SK-N-SH (cell line): Measurements from ENCODE around the gene TCIRG1. TPM values are rescaled to one million over a fixed set of nuclear protein-coding genes. Genes with fewer than 3 reads are reported as not detected.

ENCODE experiments used
- CTCF ChIA-PET: fragments of 300-600, 350-600 bp; formaldehyde crosslinking; extraction: SDS; loops from one replicate; lab custom pipeline; 2021; lab: Yijun Ruan, JAX
- POLR2A ChIA-PET: fragments of 350-600 bp; sonication (Branson Sonifier 250); formaldehyde crosslinking; extraction: SDS; loops from one replicate; lab custom pipeline; 2020; ENCODE audit warnings: antibody characterized with exemption, inconsistent platforms; lab: Yijun Ruan, JAX
- DNase-seq: peaks from one replicate; pipeline ENCODE4 v3.0.0; 2012
- H2AFZ ChIP-seq: fragments of 200-600 bp; sonication (generic); 2 replicates; pipeline ENCODE4 v1.8.1; 2016; ENCODE audit warnings: antibody characterized with exemption, mild to moderate bottlenecking, low read depth
- H3F3A ChIP-seq: fragments of 200-600 bp; sonication (generic); replicated peaks from 2 replicates; pipeline ENCODE3; 2016; ENCODE audit warnings: antibody characterized with exemption, mild to moderate bottlenecking; ENCODE audit not compliant: insufficient read depth
- H3K27ac ChIP-seq, 2 experiments: fragments of 200-500 bp in 1 of 2; fragments of 200-600 bp in 1 of 2; sonication (Bioruptor generic) in 1 of 2; sonication (generic), shearing (Covaris generic) in 1 of 2; 2 replicates each; pipeline versions ENCODE4 v1.5.1 to v1.6.1; 2014 to 2016; ENCODE audit warnings: low read depth in 2 of 2, inconsistent platforms in 1 of 2, low read length in 1 of 2, mild to moderate bottlenecking in 1 of 2, mixed read lengths in 1 of 2
- H3K27me3 ChIP-seq: fragments of 200-600 bp; sonication (generic), shearing (Covaris generic); 2 replicates; pipeline ENCODE4 v1.6.1; 2016; ENCODE audit warnings: mixed run types; ENCODE audit not compliant: insufficient read depth
- H3K36me3 ChIP-seq, 2 experiments: fragments of 200-500 bp in 1 of 2; fragments of 200-600 bp in 1 of 2; sonication (Bioruptor generic) in 1 of 2; sonication (generic) in 1 of 2; replicated peaks in 1 of 2; 2 replicates each; pipeline versions ENCODE3 to v1.5.1; 2014 to 2016; ENCODE audit warnings: low read length in 1 of 2, mild to moderate bottlenecking in 1 of 2; ENCODE audit not compliant: insufficient read depth in 2 of 2, control insufficient read depth in 1 of 2
- H3K4me1 ChIP-seq, 2 experiments: fragments of 200-500 bp in 1 of 2; fragments of 200-600 bp in 1 of 2; sonication (Bioruptor generic) in 1 of 2; sonication (generic), shearing (Covaris generic) in 1 of 2; 2 replicates each; pipeline versions ENCODE4 v1.5.1 to v1.6.1; 2014 to 2016; ENCODE audit warnings: low read depth in 1 of 2, low read length in 1 of 2, mixed run types in 1 of 2; ENCODE audit not compliant: insufficient read depth in 2 of 2, control insufficient read depth in 1 of 2
- H3K4me2 ChIP-seq: fragments of 200-600 bp; sonication (generic), shearing (Covaris generic); 2 replicates; pipeline ENCODE4 v1.6.1; 2017; ENCODE audit warnings: mixed run types
- H3K4me3 ChIP-seq, 2 experiments: fragments of 200-500 bp in 1 of 2; fragments of 200-600 bp in 1 of 2; sonication (Bioruptor generic) in 1 of 2; sonication (generic), shearing (Covaris generic) in 1 of 2; 2 replicates each; pipeline versions ENCODE4 v1.5.1 to v1.8.1; 2014 to 2016; ENCODE audit warnings: low read depth in 2 of 2, inconsistent platforms in 1 of 2, low read length in 1 of 2, mild to moderate bottlenecking in 1 of 2, mixed read lengths in 1 of 2, moderate library complexity in 1 of 2
- H3K79me2 ChIP-seq: fragments of 200-600 bp; sonication (generic); 2 replicates; pipeline ENCODE4 v1.8.1; 2017; ENCODE audit warnings: mild to moderate bottlenecking; ENCODE audit not compliant: insufficient read depth
- H3K9ac ChIP-seq: fragments of 200-600 bp; sonication (generic); 2 replicates; pipeline ENCODE4 v1.6.1; 2017; ENCODE audit warnings: mixed run types
- H3K9me2 ChIP-seq: fragments of 200-600 bp; sonication (generic); 2 replicates; pipeline ENCODE4 v1.6.1; 2017; ENCODE audit warnings: mixed run types
- H3K9me3 ChIP-seq: fragments of 200-600 bp; sonication (generic); 2 replicates; pipeline ENCODE4 v1.6.1; 2017; ENCODE audit warnings: mixed run types, mild to moderate bottlenecking, moderate library complexity
- H4K20me1 ChIP-seq: fragments of 200-600 bp; sonication (generic); 2 replicates; pipeline ENCODE4 v1.6.1; 2017; ENCODE audit warnings: mild to moderate bottlenecking, mixed run types; ENCODE audit not compliant: insufficient read depth
- CHD2 ChIP-seq: fragments of 150-350 bp; IDR thresholded peaks from 2 replicates; pipeline ENCODE4 v1.6.1; 2018; ENCODE audit warnings: low read length; ENCODE audit not compliant: partially characterized antibody
- EP300 ChIP-seq, 2 experiments: IDR thresholded peaks; 2 replicates each; pipeline versions ENCODE4 v1.4.0 to v1.6.1; 2012; ENCODE audit warnings: borderline replicate concordance in 1 of 2, low read depth in 1 of 2, low read length in 1 of 2
- EZH2phosphoT487 ChIP-seq: fragments of 200-600 bp; sonication (generic); IDR thresholded peaks from 2 replicates; pipeline ENCODE4 v1.6.1; 2017; ENCODE audit warnings: low read depth, mixed run types, mild to moderate bottlenecking, antibody characterized with exemption, moderate library complexity, borderline replicate concordance
- FOSL2 ChIP-seq: IDR thresholded peaks from 2 replicates; pipeline ENCODE4 v1.4.0; 2012; ENCODE audit warnings: low read depth, mild to moderate bottlenecking, moderate library complexity, borderline replicate concordance
- FOXJ3 ChIP-seq: sonication (generic); formaldehyde crosslinking; IDR thresholded peaks from 2 replicates; pipeline ENCODE4 v1.5.1; 2020; ENCODE audit warnings: mild to moderate bottlenecking, missing genetic modification reagents
- FOXM1 ChIP-seq: IDR thresholded peaks from 2 replicates; pipeline ENCODE4 v1.4.0; 2012; ENCODE audit warnings: low read depth, mild to moderate bottlenecking
- GATA2 ChIP-seq: sonication (generic); formaldehyde crosslinking; IDR thresholded peaks from 2 replicates; pipeline ENCODE4 v1.5.0; 2020; ENCODE audit warnings: mild to moderate bottlenecking, missing genetic modification reagents
- JUND ChIP-seq: IDR thresholded peaks from 2 replicates; pipeline ENCODE4 v1.4.0; 2012
- NRF1 ChIP-seq: IDR thresholded peaks from 2 replicates; pipeline ENCODE4 v1.6.1; 2012; ENCODE audit warnings: low read depth, mild to moderate bottlenecking, low read length
- SMC3 ChIP-seq: IDR thresholded peaks from 2 replicates; pipeline ENCODE4 v1.6.1; 2012; ENCODE audit warnings: low read depth, low read length, improper control_type of control experiment
- TAF1 ChIP-seq: IDR thresholded peaks from 2 replicates; pipeline ENCODE4 v1.6.1; 2012; ENCODE audit warnings: low read depth, mild to moderate bottlenecking, low read length, moderate library complexity, borderline replicate concordance
- USF2 ChIP-seq: fragments of 150-350 bp; IDR thresholded peaks from 2 replicates; pipeline ENCODE4 v1.6.1; 2017; ENCODE audit warnings: antibody characterized with exemption, low read length, low read depth, borderline replicate concordance
- WGBS: methylation state at CpG from one replicate; pipeline ENCODE4 v1.1.6; 2017; ENCODE audit warnings: low lambda C conversion rate; 5-methylcytosine and 5-hydroxymethylcytosine counted together
- polyA plus RNA-seq, 3 experiments: library from polyadenylated mRNA; depleted of rRNA; stranded (reverse); fragments of >200 nt; gene quantifications; 2 replicates each; pipeline ENCODE4 v1.2.3, GENCODE V29; 2012

TCIRG1 gene
- polyA plus RNA-seq, 1 of the 3 experiments (the other 2 are of a cell fraction), result 0.58 TPM

GRCh38 chr11:68002575-68002937 is 36.3 kb upstream of the TCIRG1 start:
- no peaks in the 10 kb centered on the region for H3K9me3 ChIP-seq
- H3F3A ChIP-seq, result peaks cover 3% of the 10 kb centered on the region
- peaks cover 0 to 13% of the 10 kb centered on the region in 2 experiments; a peak in 1 of 4 replicates for H3K4me1 ChIP-seq
- 73% methylated on average over 6 of the region's 9 CpGs for WGBS
- H3K4me2 ChIP-seq, result no peak overlapping the region
- no peak overlapping the region for H3K9ac ChIP-seq
- H2AFZ ChIP-seq, result no peak overlapping the region
- no peaks in the 10 kb centered on the region for H3K36me3 ChIP-seq
- ChIA-PET CTCF (interaction anchor here (0.9 to 2.3 kb wide), 3 partner anchors 9 to 47 kb away, joined by 3 to 12 read pairs (median 4); no protein-coding TSS in a partner anchor), POLR2A (no interaction called here)
- H3K27me3 ChIP-seq, result no peaks in the 10 kb centered on the region
- TF ChIP-seq GATA2 (CRISPR knock-in tag), result no peak
- no peak for TF ChIP-seq USF2
- no peak for TF ChIP-seq SMC3
- TF ChIP-seq FOXM1, result no peak
- no peaks in the 10 kb centered on the region for H3K79me2 ChIP-seq
- DNase-seq, result no peak
- H3K4me3 ChIP-seq, result no peak overlapping the region
- H4K20me1 ChIP-seq, result no peaks in the 10 kb centered on the region
- H3K27ac ChIP-seq, result no peak overlapping the region
- H3K9me2 ChIP-seq, result no peaks in the 10 kb centered on the region

GRCh38 chr11:68002938-68003845 is 35.6 kb upstream of the TCIRG1 start:
- H3K9ac ChIP-seq, result no peak overlapping the region

More at GRCh38 chr11:68002938-68003845, 35.6 kb upstream of the TCIRG1 start:
- no peaks in the 10 kb centered on the region for H4K20me1 ChIP-seq
- H3F3A ChIP-seq, result peaks cover 3% of the 10 kb centered on the region
- DNase-seq, result peak; percentile 70
- peaks cover 0 to 13% of the 10 kb centered on the region in 2 experiments; a peak in 1 of 4 replicates for H3K4me1 ChIP-seq
- 82% methylated on average over 20 of the region's 86 CpGs for WGBS
- no peaks in the 10 kb centered on the region for H3K27me3 ChIP-seq
- no peaks in the 10 kb centered on the region for H3K36me3 ChIP-seq
- H3K79me2 ChIP-seq, result no peaks in the 10 kb centered on the region
- ChIA-PET POLR2A (no interaction called here), CTCF (interaction anchor here (0.9 to 2.3 kb wide), 2 partner anchors 10 to 13 kb away, joined by 3 to 12 read pairs; no protein-coding TSS in a partner anchor)
- no peak overlapping the region for H3K27ac ChIP-seq
- H2AFZ ChIP-seq, result no peak overlapping the region
- TF ChIP-seq CHD2 (no peak), EZH2phosphoT487 (no peak), FOXJ3 (no peak), USF2 (no peak), EP300 (IDR thresholded peaks at IDR 0.05; ENCODE audit: borderline replicate concordance in 1 of 2, low read depth in 1 of 2, low read length in 1 of 2) (no peak), TAF1 (no peak), FOSL2 (no peak), NRF1 (no peak), JUND (no peak)
- peak overlapping the region; percentile 77; the same call in 1 of the 2 replicates for H3K4me2 ChIP-seq
- peak overlapping the region; percentile 62 to 68 for H3K4me3 ChIP-seq
- no peaks in the 10 kb centered on the region for H3K9me2 ChIP-seq
- H3K9me3 ChIP-seq, result no peaks in the 10 kb centered on the region
